HEK293 (cell line): ENCODE data around the gene MAPKAP1.
"Not testable (repeated sequence)": the region's sequence is repeated elsewhere in the genome, so short reads cannot be mapped to it uniquely, and the experiment has no call there.

Experiments
- CTCF ChIA-PET: fragments of 350-600 bp; formaldehyde crosslinking; extraction: SDS; loops from one replicate; lab custom pipeline; 2021; ENCODE audit warnings: antibody characterized with exemption; lab: Yijun Ruan, JAX
- POLR2A ChIA-PET: fragments of 300-600 bp; formaldehyde crosslinking; extraction: SDS; loops from one replicate; lab custom pipeline; 2020; ENCODE audit warnings: antibody characterized with exemption, inconsistent platforms; lab: Yijun Ruan, JAX
- H3K27ac ChIP-seq: fragments of 200-500 bp; sonication (Bioruptor generic); 2 replicates; pipeline ENCODE4 v1.5.1; 2014; ENCODE audit warnings: low read depth, low read length, control low read depth, inconsistent platforms; ENCODE audit errors: extremely low read depth
- H3K36me3 ChIP-seq, 2 experiments: fragments of 200-500 bp in 1 of 2; sonication (Bioruptor generic) in 1 of 2; 1 replicate in 1 of 2; 2 replicates in 1 of 2; pipeline ENCODE4 v1.5.1; 2014 to 2017; ENCODE audit warnings: inconsistent platforms in 2 of 2, low read length in 2 of 2; ENCODE audit not compliant: control insufficient read depth in 2 of 2, insufficient read depth in 1 of 2
- H3K4me1 ChIP-seq: fragments of 200-500 bp; sonication (Bioruptor generic); 2 replicates; pipeline ENCODE4 v1.5.1; 2014; ENCODE audit warnings: mild to moderate bottlenecking, low read length, inconsistent platforms; ENCODE audit not compliant: control insufficient read depth, insufficient read depth
- H3K4me3 ChIP-seq: 2 replicates; pipeline ENCODE4 v1.5.1; 2011; ENCODE audit warnings: low read depth, mild to moderate bottlenecking, control low read depth, low read length, moderate library complexity
- H3K9me3 ChIP-seq: fragments of 200-500 bp; sonication (Bioruptor generic); 2 replicates; pipeline ENCODE4 v1.5.1; 2014; ENCODE audit warnings: low read depth, low read length, inconsistent platforms; ENCODE audit not compliant: control insufficient read depth, insufficient read depth
- GFI1B ChIP-seq: fragments of 450-650 bp; formaldehyde crosslinking; IDR thresholded peaks from 2 replicates; pipeline ENCODE4 v1.5.1; 2016; ENCODE audit warnings: missing biosample characterization, missing genetic modification characterization
- KLF10 ChIP-seq: fragments of 450-650 bp; IDR thresholded peaks from 2 replicates; pipeline ENCODE4 v1.5.1; 2018; ENCODE audit warnings: missing biosample characterization, mild to moderate bottlenecking, missing genetic modification characterization
- MEIS1 ChIP-seq: sonication (generic); formaldehyde crosslinking; IDR thresholded peaks from 2 replicates; pipeline ENCODE4 v1.8.1; 2022; ENCODE audit warnings: missing genetic modification reagents, mild to moderate bottlenecking, borderline replicate concordance
- MYNN ChIP-seq: fragments of 450-650 bp; formaldehyde crosslinking; IDR thresholded peaks from 2 replicates; pipeline ENCODE4 v1.5.1; 2016; ENCODE audit warnings: missing biosample characterization, missing genetic modification characterization, borderline replicate concordance
- REPIN1 ChIP-seq: fragments of 450-650 bp; formaldehyde crosslinking; IDR thresholded peaks from 2 replicates; pipeline ENCODE4 v1.5.1; 2017; ENCODE audit warnings: missing biosample characterization, missing genetic modification characterization, low read depth
- YY1 ChIP-seq: fragments of 450-650 bp; formaldehyde crosslinking; IDR thresholded peaks from 2 replicates; pipeline ENCODE4 v1.5.1; 2018; ENCODE audit warnings: missing biosample characterization, missing genetic modification characterization
- ZFP69B ChIP-seq: fragments of 450-650 bp; formaldehyde crosslinking; IDR thresholded peaks from 2 replicates; pipeline ENCODE4 v1.5.1; 2016; ENCODE audit warnings: missing biosample characterization, missing genetic modification characterization
- ZNF112 ChIP-seq: fragments of 450-650 bp; formaldehyde crosslinking; IDR thresholded peaks from 2 replicates; pipeline ENCODE4 v1.5.0; 2017; ENCODE audit warnings: missing biosample characterization, missing genetic modification characterization
- ZNF19 ChIP-seq: fragments of 450-650 bp; formaldehyde crosslinking; IDR thresholded peaks from 2 replicates; pipeline ENCODE4; 2016; ENCODE audit warnings: missing biosample characterization, missing genetic modification characterization, low read depth
- ZNF423 ChIP-seq: fragments of 450-650 bp; formaldehyde crosslinking; IDR thresholded peaks from 2 replicates; pipeline ENCODE4 v1.5.1; 2016; ENCODE audit warnings: missing biosample characterization, missing genetic modification characterization
- ZNF433 ChIP-seq: fragments of 450-650 bp; formaldehyde crosslinking; IDR thresholded peaks from 2 replicates; pipeline ENCODE4 v1.5.1; 2016; ENCODE audit warnings: missing biosample characterization, missing genetic modification characterization, low read depth
- ZNF571 ChIP-seq: fragments of 450-650 bp; formaldehyde crosslinking; IDR thresholded peaks from 2 replicates; pipeline ENCODE4 v1.5.0; 2017; ENCODE audit warnings: missing biosample characterization, missing genetic modification characterization
- ZNF596 ChIP-seq: fragments of 450-650 bp; IDR thresholded peaks from 2 replicates; pipeline ENCODE4 v1.5.0; 2018; ENCODE audit warnings: missing biosample characterization, mild to moderate bottlenecking, missing genetic modification characterization, moderate library complexity
- ZNF76 ChIP-seq: fragments of 450-650 bp; formaldehyde crosslinking; IDR thresholded peaks from 2 replicates; pipeline ENCODE4; 2016; ENCODE audit warnings: low read depth, missing biosample characterization, missing genetic modification characterization, borderline replicate concordance
- ZNF768 ChIP-seq: fragments of 450-650 bp; formaldehyde crosslinking; IDR thresholded peaks from 2 replicates; pipeline ENCODE4 v1.5.1; 2018; ENCODE audit warnings: missing biosample characterization, mild to moderate bottlenecking, missing genetic modification characterization
- ZNF830 ChIP-seq: fragments of 450-650 bp; IDR thresholded peaks from 2 replicates; pipeline ENCODE4 v1.5.0; 2018; ENCODE audit warnings: missing biosample characterization, missing genetic modification characterization, low read depth, mild to moderate bottlenecking, moderate library complexity
- ZXDB ChIP-seq: fragments of 450-650 bp; formaldehyde crosslinking; IDR thresholded peaks from 2 replicates; pipeline ENCODE4 v1.5.1; 2016; ENCODE audit warnings: missing biosample characterization, missing genetic modification characterization
- TF ChIP-seq, protein P1 (sequence below): sonication (generic); formaldehyde crosslinking; IDR thresholded peaks from 2 replicates; pipeline ENCODE4 v1.8.1; 2022; ENCODE audit warnings: mild to moderate bottlenecking, moderate library complexity, missing genetic modification reagents
- TF ChIP-seq, protein P2 (sequence below): fragments of 450-650 bp; formaldehyde crosslinking; IDR thresholded peaks from 2 replicates; pipeline ENCODE4 v1.5.1; 2016; ENCODE audit warnings: missing biosample characterization, missing genetic modification characterization
- TF ChIP-seq, protein P3 (sequence below): fragments of 450-650 bp; formaldehyde crosslinking; conservative IDR thresholded peaks from 2 replicates; pipeline ENCODE4 v1.5.1; 2016; ENCODE audit warnings: low read depth, missing biosample characterization, missing genetic modification characterization
- TF ChIP-seq, protein P4 (sequence below): fragments of 450-650 bp; IDR thresholded peaks from 2 replicates; pipeline ENCODE4 v1.5.1; 2018; ENCODE audit warnings: missing biosample characterization, missing genetic modification characterization
- TF ChIP-seq, protein P5 (sequence below): fragments of 450-650 bp; formaldehyde crosslinking; IDR thresholded peaks from 2 replicates; pipeline ENCODE4; 2016; ENCODE audit warnings: missing biosample characterization, missing genetic modification characterization

Gene MAPKAP1

DNA sequence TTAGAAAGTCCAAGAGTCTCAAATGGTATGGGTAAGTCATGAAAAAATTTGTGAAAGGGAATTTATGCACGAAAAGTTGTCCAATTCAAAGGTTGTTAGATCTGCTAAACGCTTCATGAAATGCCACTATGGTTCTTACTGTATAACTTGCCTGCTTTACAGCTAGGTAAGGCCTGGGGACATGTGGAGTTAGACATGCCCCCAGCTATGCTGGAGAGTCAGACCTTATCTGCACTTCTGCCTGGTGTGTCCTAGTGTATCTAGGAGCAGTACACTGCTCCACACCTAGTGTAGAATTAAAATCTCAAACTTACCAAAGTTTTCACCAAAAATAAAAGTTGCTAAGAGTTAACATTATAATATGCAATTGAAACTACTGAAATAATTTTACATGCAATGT is 136.8 kb downstream of the MAPKAP1 start:
- TF ChIP-seq, protein P1, sequence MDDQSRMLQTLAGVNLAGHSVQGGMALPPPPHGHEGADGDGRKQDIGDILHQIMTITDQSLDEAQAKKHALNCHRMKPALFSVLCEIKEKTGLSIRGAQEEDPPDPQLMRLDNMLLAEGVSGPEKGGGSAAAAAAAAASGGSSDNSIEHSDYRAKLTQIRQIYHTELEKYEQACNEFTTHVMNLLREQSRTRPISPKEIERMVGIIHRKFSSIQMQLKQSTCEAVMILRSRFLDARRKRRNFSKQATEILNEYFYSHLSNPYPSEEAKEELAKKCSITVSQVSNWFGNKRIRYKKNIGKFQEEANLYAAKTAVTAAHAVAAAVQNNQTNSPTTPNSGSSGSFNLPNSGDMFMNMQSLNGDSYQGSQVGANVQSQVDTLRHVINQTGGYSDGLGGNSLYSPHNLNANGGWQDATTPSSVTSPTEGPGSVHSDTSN (CRISPR knock-in tag) = no peak
- TF ChIP-seq, protein P2, sequence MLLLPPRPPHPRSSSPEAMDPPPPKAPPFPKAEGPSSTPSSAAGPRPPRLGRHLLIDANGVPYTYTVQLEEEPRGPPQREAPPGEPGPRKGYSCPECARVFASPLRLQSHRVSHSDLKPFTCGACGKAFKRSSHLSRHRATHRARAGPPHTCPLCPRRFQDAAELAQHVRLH (tag by site-specific recombination) = no peak
- no peak for TF ChIP-seq YY1 (tag by site-specific recombination)
- TF ChIP-seq ZNF596 = no peak
- TF ChIP-seq ZFP69B (tag by site-specific recombination) = no peak
- no peak for TF ChIP-seq MEIS1
- TF ChIP-seq, protein P3, sequence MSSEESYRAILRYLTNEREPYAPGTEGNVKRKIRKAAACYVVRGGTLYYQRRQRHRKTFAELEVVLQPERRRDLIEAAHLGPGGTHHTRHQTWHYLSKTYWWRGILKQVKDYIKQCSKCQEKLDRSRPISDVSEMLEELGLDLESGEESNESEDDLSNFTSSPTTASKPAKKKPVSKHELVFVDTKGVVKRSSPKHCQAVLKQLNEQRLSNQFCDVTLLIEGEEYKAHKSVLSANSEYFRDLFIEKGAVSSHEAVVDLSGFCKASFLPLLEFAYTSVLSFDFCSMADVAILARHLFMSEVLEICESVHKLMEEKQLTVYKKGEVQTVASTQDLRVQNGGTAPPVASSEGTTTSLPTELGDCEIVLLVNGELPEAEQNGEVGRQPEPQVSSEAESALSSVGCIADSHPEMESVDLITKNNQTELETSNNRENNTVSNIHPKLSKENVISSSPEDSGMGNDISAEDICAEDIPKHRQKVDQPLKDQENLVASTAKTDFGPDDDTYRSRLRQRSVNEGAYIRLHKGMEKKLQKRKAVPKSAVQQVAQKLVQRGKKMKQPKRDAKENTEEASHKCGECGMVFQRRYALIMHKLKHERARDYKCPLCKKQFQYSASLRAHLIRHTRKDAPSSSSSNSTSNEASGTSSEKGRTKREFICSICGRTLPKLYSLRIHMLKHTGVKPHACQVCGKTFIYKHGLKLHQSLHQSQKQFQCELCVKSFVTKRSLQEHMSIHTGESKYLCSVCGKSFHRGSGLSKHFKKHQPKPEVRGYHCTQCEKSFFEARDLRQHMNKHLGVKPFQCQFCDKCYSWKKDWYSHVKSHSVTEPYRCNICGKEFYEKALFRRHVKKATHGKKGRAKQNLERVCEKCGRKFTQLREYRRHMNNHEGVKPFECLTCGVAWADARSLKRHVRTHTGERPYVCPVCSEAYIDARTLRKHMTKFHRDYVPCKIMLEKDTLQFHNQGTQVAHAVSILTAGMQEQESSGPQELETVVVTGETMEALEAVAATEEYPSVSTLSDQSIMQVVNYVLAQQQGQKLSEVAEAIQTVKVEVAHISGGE = no peak
- TF ChIP-seq ZNF76 = no peak
- TF ChIP-seq ZNF433 (tag by site-specific recombination) = no peak
- no peak for TF ChIP-seq ZNF112 (tag by site-specific recombination)
- no peak for TF ChIP-seq ZNF830 (tag by site-specific recombination)
- Histone ChIP-seq H3K27ac (no peak overlapping the region), H3K9me3 (no peaks in the 10 kb centered on the region), H3K4me1 (no peaks in the 10 kb centered on the region), H3K4me3 (no peak overlapping the region), H3K36me3 (no peaks in the 10 kb centered on the region)
- POLR2A ChIA-PET = no interaction called here
- CTCF ChIA-PET = interaction anchor here (1.9 kb wide), 1 partner anchor 12 kb away, joined by 18 read pairs; no protein-coding TSS in a partner anchor

DNA sequence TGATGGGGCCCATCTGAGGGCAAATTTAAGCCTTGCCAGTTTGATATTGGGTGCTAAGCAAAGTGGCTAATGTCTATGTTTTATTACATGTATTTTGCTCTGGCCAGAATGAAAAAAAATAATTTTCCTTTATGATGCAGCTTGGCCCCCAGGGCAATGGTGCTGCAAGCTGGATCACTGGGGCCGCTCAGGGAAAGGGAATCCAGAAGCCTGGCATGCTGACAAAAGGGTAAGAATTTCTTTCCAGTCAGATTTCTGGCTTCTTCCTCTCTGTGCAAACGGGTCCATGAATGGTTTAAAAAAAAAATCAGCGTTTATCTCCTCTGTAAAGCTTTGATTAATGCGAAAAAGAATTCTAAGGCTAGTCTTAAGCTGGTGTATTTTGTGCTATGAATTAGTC is 138.4 kb downstream of the MAPKAP1 start:
- TF ChIP-seq ZNF19 (tag by site-specific recombination) (no peak), MYNN (tag by site-specific recombination) (no peak), ZNF423 (tag by site-specific recombination) (no peak), REPIN1 (no peak), ZNF768 (no peak), KLF10 (no peak), ZXDB (tag by site-specific recombination) (no peak), ZNF571 (tag by site-specific recombination) (no peak), GFI1B (tag by site-specific recombination) (no peak)
- TF ChIP-seq, protein P4, sequence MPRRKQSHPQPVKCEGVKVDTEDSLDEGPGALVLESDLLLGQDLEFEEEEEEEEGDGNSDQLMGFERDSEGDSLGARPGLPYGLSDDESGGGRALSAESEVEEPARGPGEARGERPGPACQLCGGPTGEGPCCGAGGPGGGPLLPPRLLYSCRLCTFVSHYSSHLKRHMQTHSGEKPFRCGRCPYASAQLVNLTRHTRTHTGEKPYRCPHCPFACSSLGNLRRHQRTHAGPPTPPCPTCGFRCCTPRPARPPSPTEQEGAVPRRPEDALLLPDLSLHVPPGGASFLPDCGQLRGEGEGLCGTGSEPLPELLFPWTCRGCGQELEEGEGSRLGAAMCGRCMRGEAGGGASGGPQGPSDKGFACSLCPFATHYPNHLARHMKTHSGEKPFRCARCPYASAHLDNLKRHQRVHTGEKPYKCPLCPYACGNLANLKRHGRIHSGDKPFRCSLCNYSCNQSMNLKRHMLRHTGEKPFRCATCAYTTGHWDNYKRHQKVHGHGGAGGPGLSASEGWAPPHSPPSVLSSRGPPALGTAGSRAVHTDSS (tag by site-specific recombination) = no peak
- TF ChIP-seq, protein P5, sequence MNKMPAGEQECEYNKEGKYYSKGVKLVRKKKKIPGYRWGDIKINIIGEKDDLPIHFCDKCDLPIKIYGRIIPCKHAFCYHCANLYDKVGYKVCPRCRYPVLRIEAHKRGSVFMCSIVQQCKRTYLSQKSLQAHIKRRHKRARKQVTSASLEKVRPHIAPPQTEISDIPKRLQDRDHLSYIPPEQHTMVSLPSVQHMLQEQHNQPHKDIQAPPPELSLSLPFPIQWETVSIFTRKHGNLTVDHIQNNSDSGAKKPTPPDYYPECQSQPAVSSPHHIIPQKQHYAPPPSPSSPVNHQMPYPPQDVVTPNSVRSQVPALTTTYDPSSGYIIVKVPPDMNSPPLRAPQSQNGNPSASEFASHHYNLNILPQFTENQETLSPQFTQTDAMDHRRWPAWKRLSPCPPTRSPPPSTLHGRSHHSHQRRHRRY (tag by site-specific recombination) = no peak
- H3K27ac ChIP-seq = no peak overlapping the region
- ChIA-PET POLR2A (no interaction called here), CTCF (interaction anchor here (0.6 to 1.9 kb wide), 4 partner anchors 10 to 800 kb away, joined by 3 to 18 read pairs (median 4); no protein-coding TSS in a partner anchor)
- no peak overlapping the region for H3K4me3 ChIP-seq
- H3K36me3 ChIP-seq = no peaks in the 10 kb centered on the region
- no peaks in the 10 kb centered on the region for H3K4me1 ChIP-seq
- no peaks in the 10 kb centered on the region for H3K9me3 ChIP-seq

DNA sequence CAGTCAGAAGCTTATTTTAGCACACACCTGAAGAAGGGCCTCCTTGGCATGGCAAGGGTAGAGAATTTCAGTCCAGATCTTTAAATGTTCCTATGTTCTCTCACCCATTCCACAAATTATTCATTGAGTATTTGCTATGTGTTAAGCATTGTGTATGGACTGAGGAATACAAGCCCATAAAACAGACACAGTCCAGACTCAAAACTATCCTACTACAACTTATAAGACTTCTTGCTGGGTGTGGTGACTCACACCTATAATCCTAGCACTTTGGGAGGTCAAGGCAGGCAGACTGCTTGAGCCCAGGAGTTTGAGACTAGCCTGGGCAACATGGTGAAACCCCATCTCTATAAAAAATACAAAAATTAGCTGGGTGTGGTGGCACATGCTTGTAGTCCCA is 141.0 kb downstream of the MAPKAP1 start:
- H3K9me3 ChIP-seq, POLR2A ChIA-PET, H3K4me3 ChIP-seq, H3K4me1 ChIP-seq, H3K36me3 ChIP-seq, H3K27ac ChIP-seq: not testable (repeated sequence)
- CTCF ChIA-PET = interaction anchor here (1.0 to 2.0 kb wide), 3 partner anchors 8 to 24 kb away, joined by 3 to 14 read pairs (median 3); no protein-coding TSS in a partner anchor
